Gastroesophageal sphincter (tissue), 4 donors: ENCODE measurements around the gene MN1. TPM values are rescaled to one million over a fixed set of nuclear protein-coding genes. Genes with fewer than 3 reads are reported as not detected.

ENCODE experiments used
- ATAC-seq: fragments of 150-250 bp; one replicate; pipeline ENCODE4 v1.9.1; 2016; ENCODE audit warnings: mild to moderate bottlenecking, moderate library complexity
- H3K27ac ChIP-seq, 4 donors: fragments of 200-600 bp; sonication (generic) in 3 of 4; 1 replicate in 3 of 4; 2 replicates in 1 of 4; pipeline ENCODE4 v1.5.1; 2016 to 2019
- H3K27me3 ChIP-seq: fragments of 200-600 bp; sonication (generic); one replicate; pipeline ENCODE4 v1.5.1; 2019
- H3K36me3 ChIP-seq, 2 donors: fragments of 200-600 bp; sonication (generic); one replicate each; pipeline ENCODE4 v1.5.1; 2019; ENCODE audit warnings: control low read depth in 1 of 2
- H3K4me1 ChIP-seq, 3 donors: fragments of 200-600 bp; sonication (generic); 1 replicate in 2 of 3; 2 replicates in 1 of 3; pipeline ENCODE4 v1.5.1; 2016 to 2019; ENCODE audit warnings: control low read depth in 2 of 3
- H3K4me3 ChIP-seq, 2 donors: fragments of 200-600 bp; sonication (generic); one replicate each; pipeline ENCODE4 v1.5.1; 2019; ENCODE audit warnings: mild to moderate bottlenecking in 1 of 2, moderate library complexity in 1 of 2
- H3K9me3 ChIP-seq, 3 donors: fragments of 200-600 bp; sonication (generic); one replicate each; pipeline ENCODE4 v1.5.1; 2017 to 2019; ENCODE audit warnings: control low read depth in 2 of 3
- EP300 ChIP-seq: sonication (generic); formaldehyde crosslinking; IDR thresholded peaks from one replicate; pipeline ENCODE4 v1.6.1; 2017; ENCODE audit warnings: antibody characterized with exemption, mild to moderate bottlenecking
- POLR2A ChIP-seq, 2 donors: fragments of 450-650 bp; IDR thresholded peaks; one replicate each; pipeline ENCODE4 v1.6.1; 2017; ENCODE audit warnings: antibody characterized with exemption in 2 of 2, mild to moderate bottlenecking in 2 of 2, moderate library complexity in 1 of 2
- POLR2AphosphoS5 ChIP-seq: sonication (generic); formaldehyde crosslinking; IDR thresholded peaks from one replicate; pipeline ENCODE4 v1.6.1; 2017; ENCODE audit warnings: antibody characterized with exemption
- WGBS, 2 donors: methylation state at CpG; one replicate each; pipeline ENCODE4 v1.1.5; 2018; ENCODE audit warnings: low coverage in 1 of 2; 5-methylcytosine and 5-hydroxymethylcytosine counted together
- total RNA-seq, 4 donors: library from RNA; depleted of rRNA; stranded (reverse); fragments of >200 nt; gene quantifications; one replicate each; pipeline ENCODE4 v1.1.0, GENCODE V29; 2016
- TF ChIP-seq, protein P1 (sequence below), 4 experiments: fragments of 200-600 bp in 2 of 4; fragments of 450-650 bp in 2 of 4; sonication (generic) in 1 of 4; IDR thresholded peaks; one replicate each; pipeline ENCODE4 v1.5.1; 2017 to 2019; ENCODE audit warnings: antibody characterized with exemption in 4 of 4, mild to moderate bottlenecking in 2 of 4, moderate library complexity in 2 of 4

MN1 gene
- total RNA-seq, 4 donors from 2014 or later: 13.4 to 52.8 (median 28.5) TPM

DNA sequence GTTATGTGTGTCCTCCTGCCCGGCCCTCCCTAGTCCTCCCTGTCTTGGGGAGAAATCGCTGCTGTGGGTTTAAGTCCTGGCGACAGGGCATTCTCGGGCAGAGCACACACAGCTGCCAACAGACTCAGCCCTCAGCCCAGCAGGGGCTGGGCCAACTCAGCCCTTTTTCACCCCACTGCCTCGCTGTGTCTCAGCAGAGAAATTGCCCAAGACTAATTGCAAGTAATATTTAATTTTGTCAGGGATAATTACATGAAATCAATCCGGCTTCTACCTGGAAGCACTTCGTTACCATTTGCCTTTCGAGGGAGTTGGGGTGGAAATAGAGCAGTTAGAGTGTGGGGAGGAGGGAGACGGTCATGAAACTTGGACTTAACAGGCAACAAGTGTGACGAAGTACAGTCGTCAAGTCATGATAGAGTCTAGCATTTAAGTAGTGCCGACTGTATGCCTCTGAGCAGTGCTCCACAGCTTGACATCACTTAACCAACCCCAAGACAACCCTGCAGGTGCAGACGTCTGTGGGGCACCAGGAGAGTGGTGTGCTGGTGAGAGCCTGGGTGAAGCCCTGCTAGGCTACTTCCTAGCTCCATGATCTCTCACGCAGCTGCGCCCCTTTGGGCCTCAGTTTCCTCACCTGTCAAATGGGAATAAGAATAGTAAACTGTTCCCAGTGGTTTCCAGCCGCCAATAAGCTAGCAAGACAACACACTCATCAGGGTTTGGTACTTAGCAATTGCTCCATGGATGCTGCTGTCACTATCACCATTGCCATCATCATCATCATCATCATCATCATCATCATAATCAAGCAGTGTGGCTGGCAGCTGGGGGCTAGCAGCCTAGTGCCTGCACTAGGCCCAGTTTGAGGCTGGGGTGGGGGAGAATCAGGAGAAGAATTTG lies 29.2 kb downstream of the MN1 start:
- Histone ChIP-seq H3K9me3 (no peaks in the 10 kb centered on the region), H3K4me3 (no peak overlapping the region), H3K27me3 (no peaks in the 10 kb centered on the region), H3K27ac (peak overlapping the region in 3 of 4 donors; percentile 43 to 97 (median 56)), H3K36me3 (no peaks in the 10 kb centered on the region), H3K4me1 (peaks cover 0 to 73% (median 7%) of the 10 kb centered on the region in 3 donors)
- no peak for ATAC-seq
- WGBS, 2 donors: 66 to 79% methylated on average over 9 to 10 of the region's 16 CpGs
- TF ChIP-seq, protein P1, sequence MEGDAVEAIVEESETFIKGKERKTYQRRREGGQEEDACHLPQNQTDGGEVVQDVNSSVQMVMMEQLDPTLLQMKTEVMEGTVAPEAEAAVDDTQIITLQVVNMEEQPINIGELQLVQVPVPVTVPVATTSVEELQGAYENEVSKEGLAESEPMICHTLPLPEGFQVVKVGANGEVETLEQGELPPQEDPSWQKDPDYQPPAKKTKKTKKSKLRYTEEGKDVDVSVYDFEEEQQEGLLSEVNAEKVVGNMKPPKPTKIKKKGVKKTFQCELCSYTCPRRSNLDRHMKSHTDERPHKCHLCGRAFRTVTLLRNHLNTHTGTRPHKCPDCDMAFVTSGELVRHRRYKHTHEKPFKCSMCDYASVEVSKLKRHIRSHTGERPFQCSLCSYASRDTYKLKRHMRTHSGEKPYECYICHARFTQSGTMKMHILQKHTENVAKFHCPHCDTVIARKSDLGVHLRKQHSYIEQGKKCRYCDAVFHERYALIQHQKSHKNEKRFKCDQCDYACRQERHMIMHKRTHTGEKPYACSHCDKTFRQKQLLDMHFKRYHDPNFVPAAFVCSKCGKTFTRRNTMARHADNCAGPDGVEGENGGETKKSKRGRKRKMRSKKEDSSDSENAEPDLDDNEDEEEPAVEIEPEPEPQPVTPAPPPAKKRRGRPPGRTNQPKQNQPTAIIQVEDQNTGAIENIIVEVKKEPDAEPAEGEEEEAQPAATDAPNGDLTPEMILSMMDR (IDR thresholded peaks at IDR 0.05): no peak
- TF ChIP-seq POLR2A (IDR thresholded peaks at IDR 0.05) (no peak), EP300 (no peak)

DNA sequence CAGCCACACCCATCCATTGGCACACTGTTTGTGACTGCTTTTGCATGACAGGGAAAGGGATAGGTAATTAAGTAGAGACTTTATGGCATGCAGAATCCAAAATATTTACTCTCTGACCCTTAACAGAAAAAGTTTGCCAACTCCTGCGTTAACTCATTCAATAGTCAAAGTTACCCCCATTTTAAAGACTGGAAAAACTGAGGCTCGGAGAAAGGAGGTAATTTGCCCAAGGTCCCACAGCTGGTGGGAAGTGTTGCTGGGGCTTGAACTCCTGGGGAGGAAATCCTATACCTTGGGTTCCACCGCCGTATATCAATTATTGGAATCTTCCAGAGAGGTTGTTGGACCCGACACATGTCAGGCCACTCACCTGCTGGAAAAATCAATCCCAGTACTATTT lies 29.9 kb downstream of the MN1 start:
- ATAC-seq: no peak
- WGBS, 2 donors: 93 to 96% methylated on average over 5 of the region's 5 CpGs
- TF ChIP-seq, protein P1 (IDR thresholded peaks at IDR 0.05): no peak
- TF ChIP-seq EP300 (no peak), POLR2A (IDR thresholded peaks at IDR 0.05) (no peak), POLR2AphosphoS5 (no peak)
- Histone ChIP-seq H3K36me3 (no peaks in the 10 kb centered on the region), H3K9me3 (no peaks in the 10 kb centered on the region), H3K4me3 (no peak overlapping the region), H3K4me1 (peaks cover 0 to 66% (median 7%) of the 10 kb centered on the region in 3 donors), H3K27me3 (no peaks in the 10 kb centered on the region), H3K27ac (peak overlapping the region in 1 of 4 donors; percentile 97)

GRCh38 chr22:27769012-27769411 lies 32.5 kb downstream of the MN1 start:
- no peaks in the 10 kb centered on the region for H3K9me3 ChIP-seq
- no peak for TF ChIP-seq POLR2AphosphoS5
- no peak for TF ChIP-seq EP300
- TF ChIP-seq, protein P1 (IDR thresholded peaks at IDR 0.05): no peak
- no peak for TF ChIP-seq POLR2A (IDR thresholded peaks at IDR 0.05)
- 93% methylated on average over 3 of the region's 3 CpGs; no CpG with 5 or more reads in 1 of the 2 donors for WGBS, 2 donors
- no peak overlapping the region for H3K27ac ChIP-seq
- H3K27me3 ChIP-seq: no peaks in the 10 kb centered on the region
- H3K36me3 ChIP-seq: peaks cover 0 to 9% of the 10 kb centered on the region in 2 donors
- ATAC-seq: no peak
- no peak overlapping the region for H3K4me3 ChIP-seq
- H3K4me1 ChIP-seq: peaks cover 0 to 40% (median 0%) of the 10 kb centered on the region in 3 donors

GRCh38 chr22:27768027-27768653 lies 33.4 kb downstream of the MN1 start:
- Histone ChIP-seq H3K4me3 (no peak overlapping the region), H3K9me3 (no peaks in the 10 kb centered on the region), H3K27ac (no peak overlapping the region), H3K4me1 (peaks cover 0 to 31% (median 0%) of the 10 kb centered on the region in 3 donors), H3K27me3 (no peaks in the 10 kb centered on the region), H3K36me3 (peaks cover 0 to 9% of the 10 kb centered on the region in 2 donors)
- ATAC-seq: no peak
- 14 to 40% methylated on average over 1 of the region's 2 CpGs for WGBS, 2 donors
- TF ChIP-seq POLR2AphosphoS5 (no peak), POLR2A (IDR thresholded peaks at IDR 0.05) (no peak), EP300 (no peak)
- TF ChIP-seq, protein P1 (IDR thresholded peaks at IDR 0.05): no peak
